ENCODE results near the gene GRM4.

Gene GRM4

GRCh38 chr6:34039943-34040342, 105.9 kb downstream of the GRM4 start:
- no peak for DNase-seq

- DNase-seq, result no peak
Measured at GRCh38 chr6:34037151-34037550, 108.7 kb downstream of the GRM4 start.

DNA sequence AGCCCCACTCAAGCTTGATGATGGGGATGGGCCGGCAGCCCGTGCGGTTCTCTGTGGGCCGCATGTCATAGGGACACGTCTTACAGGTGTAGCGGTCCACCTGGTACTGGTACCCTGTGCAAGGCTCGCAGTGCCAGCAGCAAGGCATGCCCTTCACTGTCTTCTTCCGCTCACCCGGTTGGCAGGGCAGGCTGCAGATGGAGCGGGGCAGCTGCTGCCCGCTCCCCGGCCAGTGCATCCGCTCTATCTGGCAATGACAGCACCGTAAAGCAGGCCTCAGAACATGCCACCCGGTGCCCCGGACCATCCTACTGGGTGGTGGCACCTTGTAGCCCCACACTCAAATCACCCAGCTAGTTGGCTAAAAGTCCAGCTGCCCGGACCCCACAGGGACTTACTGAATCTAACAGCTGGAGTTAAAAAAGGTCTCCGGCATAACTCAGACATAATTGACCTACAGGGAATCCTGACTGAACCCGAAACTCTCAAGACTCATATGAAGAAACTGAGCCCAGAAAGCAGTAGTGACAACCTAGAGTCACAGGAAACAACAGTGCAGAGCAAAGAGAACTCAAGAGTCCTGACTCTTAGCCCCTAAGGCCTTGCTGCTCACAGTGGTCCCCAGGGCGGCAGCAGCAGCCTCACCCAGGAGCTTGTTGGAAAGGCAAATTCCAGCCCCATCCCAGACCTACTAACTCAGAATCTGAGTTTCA, 109.4 kb downstream of the GRM4 start:
- DNase-seq, result no peak

GRCh38 chr6:34035704-34036356, 110.1 kb downstream of the GRM4 start:
- no peak for DNase-seq

- no peak for DNase-seq
Measured at GRCh38 chr6:34035161-34035560, 110.7 kb downstream of the GRM4 start.

DNA sequence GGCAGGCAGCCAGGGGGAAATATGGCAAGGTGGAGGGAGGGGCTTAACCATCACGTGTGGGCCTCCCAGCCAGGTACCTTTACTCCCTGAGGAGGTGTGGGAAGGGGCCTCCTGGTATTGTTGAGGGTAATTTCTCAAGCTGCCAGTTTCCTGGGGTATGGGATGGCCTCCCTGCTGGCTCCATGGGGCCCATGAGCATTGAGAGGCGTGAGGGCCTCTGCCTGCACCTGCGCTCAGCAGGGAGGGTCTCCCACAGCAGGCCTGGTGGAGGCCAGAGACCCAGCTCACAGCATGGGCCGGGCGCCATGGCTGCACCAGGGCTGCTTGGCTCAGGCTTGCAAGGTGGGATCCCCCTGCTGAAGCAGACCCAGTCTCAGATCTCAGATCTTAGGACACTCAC, 113.0 kb downstream of the GRM4 start:
- DNase-seq, result no peak

GRCh38 chr6:34031625-34032383, 114.1 kb downstream of the GRM4 start:
- no peak for DNase-seq

- DNase-seq, result no peak
Measured at GRCh38 chr6:34030831-34031624, 114.9 kb downstream of the GRM4 start.

DNA sequence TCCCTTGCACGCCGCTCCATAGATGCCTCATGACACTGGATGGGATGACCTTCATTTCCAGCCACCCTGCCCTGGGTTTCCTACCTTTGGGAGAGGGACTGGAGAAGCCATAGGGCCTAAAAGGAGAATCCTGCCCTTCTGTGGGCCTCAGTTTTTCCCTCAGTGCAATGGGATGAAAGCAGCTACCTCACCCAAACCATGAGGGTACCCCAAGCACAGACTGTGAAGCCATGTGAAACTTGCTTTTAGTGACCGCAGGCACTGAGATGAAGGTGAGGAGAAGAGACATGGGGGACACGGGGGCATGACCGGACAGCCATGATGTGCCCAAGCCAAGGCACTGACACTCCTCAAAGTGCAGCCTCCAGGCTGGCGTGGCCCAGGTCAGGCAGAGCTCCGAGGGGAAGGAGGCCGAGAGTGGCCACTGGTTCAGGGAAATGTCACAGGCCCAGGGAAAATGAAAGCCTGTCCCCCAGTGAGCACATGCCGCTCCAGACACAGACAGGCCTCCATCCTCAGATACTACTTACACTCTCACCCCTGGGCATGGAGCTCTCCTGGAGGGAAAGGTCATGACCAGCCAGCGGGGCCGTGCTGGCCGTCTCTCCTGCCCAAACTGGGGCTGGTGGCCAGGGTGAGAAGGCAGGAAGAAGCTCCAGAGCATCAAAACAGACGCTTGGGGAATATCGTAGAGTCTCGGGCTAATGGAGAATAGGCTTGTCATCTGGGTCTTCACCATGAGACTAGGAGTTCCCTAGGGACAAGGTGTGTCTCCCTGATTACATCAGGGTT, 116.2 kb downstream of the GRM4 start:
- no peak for DNase-seq

- DNase-seq, result no peak
Measured at GRCh38 chr6:34028691-34029360, 117.1 kb downstream of the GRM4 start.

DNA sequence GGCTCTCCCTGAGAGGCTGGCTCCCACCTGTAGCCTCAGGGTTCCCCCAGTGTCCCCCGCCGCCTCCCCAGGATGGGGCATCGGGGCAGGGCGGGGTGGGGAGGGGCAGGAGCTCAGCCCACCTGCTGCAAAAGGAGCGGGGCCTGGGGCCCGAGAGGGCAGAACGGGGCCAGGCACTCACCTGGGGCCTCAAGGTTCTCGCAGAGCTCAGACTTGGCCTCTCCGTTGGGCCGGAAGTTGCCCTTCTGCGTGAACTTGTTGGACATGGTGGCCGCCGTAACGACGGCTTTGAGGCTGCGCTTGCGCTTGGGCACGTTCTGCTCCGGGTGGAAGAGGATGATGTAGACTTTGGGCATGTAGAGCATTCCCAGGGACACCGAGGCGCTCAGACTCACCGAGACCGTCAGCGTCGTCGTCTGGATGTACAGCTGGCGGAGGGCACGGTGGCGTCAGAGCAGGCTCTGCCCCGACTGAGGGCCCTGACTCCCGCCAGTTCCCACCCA, 117.9 kb downstream of the GRM4 start:
- DNase-seq, result no peak

- peak; percentile 31 for DNase-seq
Measured at GRCh38 chr6:34027445-34027936, 118.4 kb downstream of the GRM4 start.

GRCh38 chr6:34025861-34026260, 120.0 kb downstream of the GRM4 start:
- no peak for DNase-seq

DNA sequence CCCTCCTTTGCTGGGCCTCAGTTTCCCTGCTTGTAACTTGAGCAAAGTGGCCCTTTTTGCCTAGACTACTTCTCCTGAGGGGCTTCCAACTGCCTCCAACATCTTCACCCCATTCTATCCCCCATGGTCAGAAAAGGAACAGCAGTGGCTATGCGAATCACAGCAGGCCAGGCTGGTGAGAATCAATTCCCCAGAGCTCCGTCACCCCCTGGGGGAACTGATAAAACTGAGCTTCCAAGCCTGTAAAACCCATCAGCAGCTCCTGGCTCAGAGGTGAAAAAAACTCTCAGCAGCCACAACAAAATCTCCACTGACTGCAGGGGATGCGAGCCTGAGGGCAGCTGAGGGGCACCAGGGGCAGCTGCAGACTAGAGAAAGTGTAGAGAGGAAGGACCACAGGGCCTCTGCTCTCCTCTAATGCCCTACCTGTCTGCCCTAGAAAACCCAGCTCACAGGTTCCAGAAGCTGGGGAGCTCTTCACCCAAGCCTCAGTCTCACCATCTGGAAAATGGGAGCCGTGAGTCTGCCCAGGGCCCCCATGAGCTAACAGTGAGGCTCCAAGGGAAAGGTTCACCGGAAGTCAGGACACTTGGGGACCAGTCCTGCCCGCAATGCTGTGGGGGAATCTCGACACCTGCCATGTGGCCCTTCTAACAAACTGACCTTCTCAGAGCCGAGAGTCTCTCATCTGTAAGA, 120.6 kb downstream of the GRM4 start:
- DNase-seq, result no peak

DNA sequence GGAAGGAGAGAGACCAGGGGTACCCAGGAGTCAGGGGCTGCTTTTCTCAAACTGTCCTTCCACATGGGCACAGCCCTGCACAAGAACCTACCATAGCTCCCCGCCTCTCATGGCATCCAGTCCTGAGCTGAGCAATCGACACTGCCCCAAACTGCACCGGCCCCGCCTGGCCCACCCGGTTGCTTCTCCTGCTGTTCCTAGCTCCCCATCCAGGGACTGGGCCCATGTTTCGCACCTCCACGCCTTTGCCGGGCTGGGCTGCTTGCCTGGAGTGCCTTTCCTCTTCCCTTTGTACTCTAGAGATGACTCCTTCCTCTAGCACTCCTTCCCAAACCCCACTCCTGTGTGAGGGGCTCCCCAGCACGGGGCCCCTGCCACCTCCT, 123.0 kb downstream of the GRM4 start:
- no peak for DNase-seq

- DNase-seq, result no peak
Measured at GRCh38 chr6:34022250-34022872, 123.5 kb downstream of the GRM4 start.

DNA sequence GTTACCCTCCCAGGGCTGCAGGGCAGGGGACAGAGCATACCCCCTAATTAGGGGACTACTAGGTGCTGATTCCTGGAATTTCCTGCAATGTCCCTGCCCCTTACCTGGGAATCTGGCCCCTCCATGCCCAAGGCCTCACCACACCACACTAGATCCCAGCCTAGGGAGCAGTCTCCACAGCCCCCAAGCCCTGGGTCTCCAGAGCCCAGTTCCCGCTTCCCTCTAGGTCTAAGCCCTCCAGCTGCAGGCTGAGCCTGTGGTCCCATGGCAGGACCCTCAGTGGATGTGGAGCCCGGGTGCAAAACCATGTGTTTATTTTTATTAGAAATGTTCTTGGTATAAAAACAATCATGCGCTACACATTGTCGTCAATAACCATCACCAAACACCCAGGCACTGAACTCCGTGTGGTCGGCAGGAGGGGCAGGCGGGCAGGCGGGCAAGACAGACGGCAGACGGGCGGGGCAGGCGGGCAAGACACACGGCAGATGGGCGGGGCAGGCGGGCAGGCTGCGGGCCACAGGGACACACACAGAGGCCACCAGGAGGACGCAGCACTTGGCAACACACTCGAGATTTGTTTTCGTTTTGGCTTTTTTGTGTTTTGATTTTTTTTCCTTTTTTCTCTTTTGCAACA, 124.2 kb downstream of the GRM4 start:
- DNase-seq, result no peak

- no peak for DNase-seq
Measured at GRCh38 chr6:34020807-34021553, 124.9 kb downstream of the GRM4 start.

DNA sequence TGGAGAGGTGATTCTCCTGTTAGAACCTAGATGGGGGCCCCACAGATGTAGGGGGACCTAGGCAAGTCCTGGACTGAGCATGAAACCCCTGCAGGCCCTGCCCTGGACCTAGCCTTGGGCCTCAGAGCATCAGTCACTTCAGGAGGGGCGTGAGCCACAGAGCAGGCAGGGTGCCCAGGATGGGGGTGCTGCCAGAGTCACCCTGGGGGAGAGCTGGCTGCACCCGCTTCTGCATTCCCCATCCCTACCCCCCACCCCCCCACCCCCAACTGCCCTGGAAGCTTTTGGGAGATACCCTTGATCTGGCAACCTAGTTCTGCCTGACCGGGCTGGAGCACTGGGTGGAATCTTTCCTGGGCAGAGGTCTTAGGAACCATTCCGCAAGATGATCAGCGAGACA, 125.6 kb downstream of the GRM4 start:
- no peak for DNase-seq

All from hematopoietic multipotent progenitor cell treated with erythropoietin and hydrocortisone succinate and interleukin-3 and kit ligand, for 8 days (in vitro differentiated cells).